PC-3 (cell line): Measurements from ENCODE around the gene SOST. TPM values are rescaled to one million over a fixed set of nuclear protein-coding genes. Genes with fewer than 3 reads are reported as not detected.

Source experiments
- ATAC-seq: fragments of 200-7000 bp; cut with Tn5 transposase; 2 replicates; pipeline ENCODE4 v1.9.1; 2020; ENCODE audit warnings: mild to moderate bottlenecking, moderate library complexity
- BruUV-seq: library from RNA; stranded (reverse); fragments of 400-500 nt; replicated peaks from 2 replicates; lab custom pipeline; 2021; lab: Mats Ljungman, UMichigan
- CTCF ChIA-PET: fragments of 300-600 bp; sonication (Branson Sonifier 250); formaldehyde crosslinking; loops from one replicate; lab custom pipeline; 2022; ENCODE audit warnings: antibody characterized with exemption; lab: Charles Lee
- POLR2A ChIA-PET: fragments of 300-600 bp; sonication (Branson Sonifier 250); formaldehyde crosslinking; loops from one replicate; lab custom pipeline; 2022; ENCODE audit warnings: antibody characterized with exemption; ENCODE audit not compliant: unreplicated experiment; lab: Charles Lee
- DNase-seq: peaks from one replicate; pipeline ENCODE4 v3.0.0-alpha.2; 2015
- H2AFZ ChIP-seq: fragments of 300-600 bp; sonication (generic); 2 replicates; pipeline ENCODE4 v1.6.0; 2016; ENCODE audit warnings: antibody characterized with exemption, low read length
- H3F3A ChIP-seq: fragments of 300-600 bp; sonication (generic); one replicate; pipeline ENCODE4 v1.6.0; 2017; ENCODE audit warnings: antibody characterized with exemption, low read length, control low read depth, mild to moderate bottlenecking; ENCODE audit not compliant: unreplicated experiment
- H3K27ac ChIP-seq: fragments of 300-600 bp; sonication (generic); 2 replicates; pipeline ENCODE4 v1.5.1; 2016; ENCODE audit warnings: mild to moderate bottlenecking, low read length
- H3K27me3 ChIP-seq: fragments of 300-600 bp; sonication (generic); 2 replicates; pipeline ENCODE4 v1.6.1; 2016; ENCODE audit warnings: low read length, mixed read lengths
- H3K36me3 ChIP-seq: fragments of 300-600 bp; sonication (generic); 2 replicates; pipeline ENCODE4 v1.6.1; 2016; ENCODE audit warnings: low read depth, mixed run types, low read length, mixed read lengths
- H3K4me1 ChIP-seq: fragments of 300-600 bp; sonication (generic); 2 replicates; pipeline ENCODE4 v1.5.1; 2016; ENCODE audit warnings: low read length; ENCODE audit not compliant: insufficient read depth
- H3K4me2 ChIP-seq: fragments of 300-600 bp; sonication (generic); 2 replicates; pipeline ENCODE4 v1.6.0; 2016; ENCODE audit warnings: low read length
- H3K4me3 ChIP-seq: fragments of 300-600 bp; sonication (generic); 2 replicates; pipeline ENCODE4 v1.5.1; 2016; ENCODE audit warnings: mild to moderate bottlenecking, low read length, mixed read lengths
- H3K79me2 ChIP-seq: fragments of 300-600 bp; sonication (generic); 2 replicates; pipeline ENCODE4 v1.6.1; 2017; ENCODE audit warnings: low read length, mixed read lengths
- H3K9ac ChIP-seq: fragments of 300-600 bp; sonication (generic); 2 replicates; pipeline ENCODE4 v1.6.0; 2016; ENCODE audit warnings: mild to moderate bottlenecking, low read length
- H3K9me2 ChIP-seq: fragments of 300-600 bp; sonication (generic); replicated peaks from 2 replicates; pipeline ENCODE4 v1.6.1; 2016; ENCODE audit warnings: mixed run types, low read length, mixed read lengths
- H3K9me3 ChIP-seq: fragments of 300-600 bp; sonication (generic); 2 replicates; pipeline ENCODE4 v1.6.1; 2016; ENCODE audit warnings: low read length, mixed read lengths
- H4K20me1 ChIP-seq: fragments of 300-600 bp; sonication (generic); 2 replicates; pipeline ENCODE4 v1.6.1; 2016; ENCODE audit warnings: low read length, mixed read lengths
- EZH2 ChIP-seq: fragments of 300-600 bp; sonication (generic); IDR thresholded peaks from one replicate; pipeline ENCODE4 v1.6.1; 2017; ENCODE audit warnings: antibody characterized with exemption, mild to moderate bottlenecking, low read length; ENCODE audit not compliant: unreplicated experiment
- EZH2phosphoT487 ChIP-seq: fragments of 300-600 bp; sonication (generic); IDR thresholded peaks from 2 replicates; pipeline ENCODE4 v1.6.1; 2018; ENCODE audit warnings: mild to moderate bottlenecking, antibody characterized with exemption, low read length, borderline replicate concordance
- intact Hi-C: fragments of 100-400 bp; cut with micrococcal nuclease; formaldehyde crosslinking; loops from 2 replicates; pipeline ENCODE4 v1.9.0; 2023
- total RNA-seq: library from RNA; depleted of rRNA; stranded (reverse); fragments of >200 nt; gene quantifications from 2 replicates; pipeline ENCODE4 v1.2.3, GENCODE V29; 2014
- TF ChIP-seq, protein P1 (sequence below): fragments of 300-600 bp; sonication (generic); conservative IDR thresholded peaks from 2 replicates; pipeline ENCODE4 v1.5.1; 2017; ENCODE audit warnings: antibody characterized with exemption, low read depth, mild to moderate bottlenecking, low read length

SOST gene
- total RNA-seq, 1 experiment from 2014 or later: not detected

DNA sequence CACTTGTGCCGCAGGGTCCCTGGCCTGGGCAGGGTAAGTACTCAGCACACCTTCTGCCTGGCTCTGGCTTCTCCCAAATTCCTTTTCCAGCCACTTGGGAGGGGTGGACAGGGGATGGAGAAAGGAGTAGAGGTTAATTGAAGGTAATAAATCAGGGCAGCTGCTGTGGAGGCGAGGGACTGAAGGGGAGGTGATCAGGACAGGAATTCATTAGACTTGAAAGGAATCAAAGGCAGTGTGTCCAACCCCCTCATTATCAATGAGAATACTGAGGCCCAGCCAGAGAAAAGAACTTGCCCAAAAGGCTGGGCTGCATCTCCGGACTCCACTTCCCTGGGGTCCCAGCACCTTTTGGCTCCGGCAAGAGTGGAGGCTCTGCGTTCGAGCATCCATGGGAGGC lies 2.4 kb downstream of the SOST start:
- Histone ChIP-seq H3K4me1 (peaks cover 34% of the 10 kb centered on the region), H3K9me3 (no peaks in the 10 kb centered on the region), H3K4me3 (no peak overlapping the region), H3K36me3 (no peaks in the 10 kb centered on the region), H2AFZ (no peak overlapping the region), H3K9ac (no peak overlapping the region), H3K27me3 (no peaks in the 10 kb centered on the region), H3K27ac (no peak overlapping the region), H3K4me2 (no peak overlapping the region), H3K79me2 (no peaks in the 10 kb centered on the region), H3F3A (no peaks in the 10 kb centered on the region), H3K9me2 (no peaks in the 10 kb centered on the region), H4K20me1 (no peaks in the 10 kb centered on the region)
- ChIA-PET CTCF (no interaction called here), POLR2A (no interaction called here)
- no peak for DNase-seq
- intact Hi-C loops: no loop called here
- BruUV-seq: no TSS peak
- ATAC-seq: no peak
- TF ChIP-seq EZH2 (no peak), EZH2phosphoT487 (no peak)
- TF ChIP-seq, protein P1, sequence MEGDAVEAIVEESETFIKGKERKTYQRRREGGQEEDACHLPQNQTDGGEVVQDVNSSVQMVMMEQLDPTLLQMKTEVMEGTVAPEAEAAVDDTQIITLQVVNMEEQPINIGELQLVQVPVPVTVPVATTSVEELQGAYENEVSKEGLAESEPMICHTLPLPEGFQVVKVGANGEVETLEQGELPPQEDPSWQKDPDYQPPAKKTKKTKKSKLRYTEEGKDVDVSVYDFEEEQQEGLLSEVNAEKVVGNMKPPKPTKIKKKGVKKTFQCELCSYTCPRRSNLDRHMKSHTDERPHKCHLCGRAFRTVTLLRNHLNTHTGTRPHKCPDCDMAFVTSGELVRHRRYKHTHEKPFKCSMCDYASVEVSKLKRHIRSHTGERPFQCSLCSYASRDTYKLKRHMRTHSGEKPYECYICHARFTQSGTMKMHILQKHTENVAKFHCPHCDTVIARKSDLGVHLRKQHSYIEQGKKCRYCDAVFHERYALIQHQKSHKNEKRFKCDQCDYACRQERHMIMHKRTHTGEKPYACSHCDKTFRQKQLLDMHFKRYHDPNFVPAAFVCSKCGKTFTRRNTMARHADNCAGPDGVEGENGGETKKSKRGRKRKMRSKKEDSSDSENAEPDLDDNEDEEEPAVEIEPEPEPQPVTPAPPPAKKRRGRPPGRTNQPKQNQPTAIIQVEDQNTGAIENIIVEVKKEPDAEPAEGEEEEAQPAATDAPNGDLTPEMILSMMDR: no peak

DNA sequence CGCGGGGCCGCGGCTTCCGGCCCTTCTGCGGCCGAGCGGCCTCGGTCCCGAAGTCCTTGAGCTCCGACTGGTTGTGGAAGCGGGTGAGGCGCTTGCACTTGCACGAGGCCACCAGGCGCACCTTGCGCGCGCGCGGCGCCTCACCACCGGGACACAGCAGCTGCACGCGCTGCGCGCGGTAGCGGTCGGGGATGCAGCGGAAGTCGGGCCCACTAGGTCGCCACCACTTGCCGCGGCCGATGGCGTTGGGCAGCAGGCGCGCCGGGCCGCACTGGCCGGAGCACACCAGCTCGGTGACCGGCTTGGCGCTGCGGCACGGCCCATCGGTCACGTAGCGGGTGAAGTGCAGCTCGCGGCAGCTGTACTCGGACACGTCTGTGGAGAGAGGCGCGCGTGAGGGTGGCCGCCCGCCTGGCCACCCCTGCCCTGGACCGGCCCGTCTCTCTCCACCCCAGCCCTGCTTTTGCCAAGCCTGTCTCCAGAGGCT lies 3.2 kb downstream of the SOST start:
- BruUV-seq: no TSS peak
- CTCF ChIA-PET: interaction anchor here (1.0 kb wide), 1 partner anchor 61 kb away, joined by 5 read pairs; no protein-coding TSS in a partner anchor

DNA sequence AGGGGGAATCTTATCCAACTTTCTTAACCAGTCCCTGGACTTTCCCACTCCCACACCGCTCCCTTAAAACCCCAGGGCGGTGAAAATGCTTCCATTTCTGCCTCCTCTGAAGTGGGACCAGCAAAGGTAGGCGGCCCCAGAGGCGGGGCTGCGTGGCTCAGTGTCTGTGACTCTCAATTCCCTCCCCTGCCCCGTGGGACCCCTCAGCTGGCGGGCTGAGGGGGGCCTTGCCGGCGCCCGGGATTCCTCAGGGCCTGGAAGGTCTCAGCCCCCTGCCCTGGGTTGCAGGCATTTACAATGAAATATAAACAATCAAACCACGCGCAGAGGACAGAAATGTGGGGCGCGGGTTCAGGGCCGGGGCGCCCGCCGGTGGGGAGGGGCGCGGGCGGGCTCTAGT lies 3.6 kb downstream of the SOST start:
- no peaks in the 10 kb centered on the region for H3K9me3 ChIP-seq
- H4K20me1 ChIP-seq: no peaks in the 10 kb centered on the region
- H3K4me2 ChIP-seq: peak overlapping the region; percentile 54
- ChIA-PET POLR2A (no interaction called here), CTCF (interaction anchor here (1.0 kb wide), 1 partner anchor 61 kb away, joined by 5 read pairs; no protein-coding TSS in a partner anchor)
- no peaks in the 10 kb centered on the region for H3K9me2 ChIP-seq
- BruUV-seq: no TSS peak
- H2AFZ ChIP-seq: peak overlapping the region; percentile 54
- no peak for DNase-seq
- ATAC-seq: no peak
- intact Hi-C loops: no loop called here
- no peaks in the 10 kb centered on the region for H3K27me3 ChIP-seq
- H3K36me3 ChIP-seq: no peaks in the 10 kb centered on the region
- no peaks in the 10 kb centered on the region for H3F3A ChIP-seq
- no peak for TF ChIP-seq EZH2
- no peak for TF ChIP-seq EZH2phosphoT487
- TF ChIP-seq, protein P1: no peak
- H3K27ac ChIP-seq: no peak overlapping the region
- peak overlapping the region; percentile 19; the same call in 1 of the 2 replicates for H3K4me3 ChIP-seq
- peaks cover 41% of the 10 kb centered on the region for H3K4me1 ChIP-seq
- H3K9ac ChIP-seq: no peak overlapping the region
- no peaks in the 10 kb centered on the region for H3K79me2 ChIP-seq

More for the DNA sequence above, 3.2 kb downstream of the SOST start:
- H3K4me1 ChIP-seq: peaks cover 39% of the 10 kb centered on the region
- TF ChIP-seq EZH2phosphoT487 (no peak), EZH2 (no peak)
- TF ChIP-seq, protein P1: no peak
- H3K9me2 ChIP-seq: no peaks in the 10 kb centered on the region
- H3K9me3 ChIP-seq: no peaks in the 10 kb centered on the region
- peak; percentile 29 for DNase-seq
- no peaks in the 10 kb centered on the region for H4K20me1 ChIP-seq
- H3K27ac ChIP-seq: no peak overlapping the region
- no peaks in the 10 kb centered on the region for H3K36me3 ChIP-seq
- no peaks in the 10 kb centered on the region for H3K27me3 ChIP-seq
- H3K9ac ChIP-seq: no peak overlapping the region
- POLR2A ChIA-PET: no interaction called here
- H3K4me2 ChIP-seq: peak overlapping the region; percentile 54
- intact Hi-C loops: no loop called here
- H3K4me3 ChIP-seq: peak overlapping the region; percentile 19; the same call in 1 of the 2 replicates
- H3F3A ChIP-seq: no peaks in the 10 kb centered on the region
- H2AFZ ChIP-seq: peak overlapping the region; percentile 54
- ATAC-seq: peak; percentile 16; the same call in 1 of the 2 replicates
- no peaks in the 10 kb centered on the region for H3K79me2 ChIP-seq
